T-helper 22 cell (primary cell): ENCODE measurements around the gene MAN1A2.

ENCODE experiments used
- DNase-seq: peaks from one replicate; pipeline ENCODE4 v3.0.0-alpha.2; 2020; ENCODE audit warnings: low read depth

The MAN1A2 gene

GRCh38 chr1:117359561-117360289, 7.5 kb upstream of the MAN1A2 start:
- DNase-seq = no peak

GRCh38 chr1:117362986-117363385, 4.3 kb upstream of the MAN1A2 start:
- DNase-seq = no peak

GRCh38 chr1:117363571-117364048, 3.6 kb upstream of the MAN1A2 start:
- no peak for DNase-seq

GRCh38 chr1:117364240-117364639, 3.0 kb upstream of the MAN1A2 start:
- no peak for DNase-seq

GRCh38 chr1:117365350-117366176, 1.7 kb upstream of the MAN1A2 start:
- no peak for DNase-seq

- DNase-seq = peak; percentile 66
Observed at GRCh38 chr1:117366177-117367045, 838 bp upstream of the MAN1A2 start.

GRCh38 chr1:117368116-117369108, 1.2 kb downstream of the MAN1A2 start:
- no peak for DNase-seq

- DNase-seq = no peak
Observed at GRCh38 chr1:117370071-117370470, 2.8 kb downstream of the MAN1A2 start.

- no peak for DNase-seq
Observed at GRCh38 chr1:117370509-117370908, 3.3 kb downstream of the MAN1A2 start.

GRCh38 chr1:117371441-117372151, 4.3 kb downstream of the MAN1A2 start:
- no peak for DNase-seq

- DNase-seq = no peak
Observed at GRCh38 chr1:117372863-117373412, 5.7 kb downstream of the MAN1A2 start.

- no peak for DNase-seq
Observed at GRCh38 chr1:117373932-117374331, 6.7 kb downstream of the MAN1A2 start.

GRCh38 chr1:117375327-117375726, 8.1 kb downstream of the MAN1A2 start:
- no peak for DNase-seq

GRCh38 chr1:117387060-117387633, 19.9 kb downstream of the MAN1A2 start:
- no peak for DNase-seq

- no peak for DNase-seq
Observed at GRCh38 chr1:117388328-117388727, 21.1 kb downstream of the MAN1A2 start.

- no peak for DNase-seq
Observed at GRCh38 chr1:117389284-117389683, 22.0 kb downstream of the MAN1A2 start.

- no peak for DNase-seq
Observed at GRCh38 chr1:117389779-117390178, 22.5 kb downstream of the MAN1A2 start.

GRCh38 chr1:117392771-117393170, 25.5 kb downstream of the MAN1A2 start:
- DNase-seq = no peak

- no peak for DNase-seq
Observed at GRCh38 chr1:117396074-117396473, 28.8 kb downstream of the MAN1A2 start.

GRCh38 chr1:117396636-117397035, 29.4 kb downstream of the MAN1A2 start:
- no peak for DNase-seq
